Calu3 (cell line): Measurements from ENCODE around the gene TPK1. TPM values are rescaled to one million over a fixed set of nuclear protein-coding genes. Genes with fewer than 3 reads are reported as not detected.
"Not testable (repeated sequence)": the region's sequence is repeated elsewhere in the genome, so short reads cannot be mapped to it uniquely, and the experiment has no call there.

Source experiments
- BruUV-seq: library from RNA; stranded (reverse); fragments of 400-500 nt; replicated peaks from 2 replicates; lab custom pipeline; 2021; lab: Mats Ljungman, UMichigan
- CTCF ChIA-PET: fragments of 300-600 bp; sonication (Branson Sonifier 250); formaldehyde crosslinking; loops from one replicate; lab custom pipeline; 2022; ENCODE audit warnings: antibody characterized with exemption; lab: Charles Lee
- DNase-seq: peaks from one replicate; pipeline ENCODE4 v3.0.0; 2022
- H3K27ac Mint-ChIP-seq: one replicate; pipeline ENCODE4 v1.8.0; 2022; ENCODE audit warnings: mixed read lengths; ENCODE audit not compliant: unreplicated experiment
- H3K27me3 Mint-ChIP-seq: one replicate; pipeline ENCODE4 v1.8.0; 2022; ENCODE audit warnings: mixed read lengths; ENCODE audit not compliant: unreplicated experiment
- H3K36me3 Mint-ChIP-seq: one replicate; pipeline ENCODE4 v1.8.0; 2022; ENCODE audit warnings: mild to moderate bottlenecking, moderate library complexity, mixed read lengths; ENCODE audit not compliant: insufficient read depth, unreplicated experiment
- H3K4me1 Mint-ChIP-seq: one replicate; pipeline ENCODE4 v1.8.0; 2022; ENCODE audit warnings: mild to moderate bottlenecking, low read depth, mixed read lengths; ENCODE audit not compliant: unreplicated experiment
- H3K4me3 Mint-ChIP-seq: one replicate; pipeline ENCODE4 v1.8.0; 2022; ENCODE audit warnings: mild to moderate bottlenecking, low read depth, moderate library complexity, mixed read lengths; ENCODE audit not compliant: unreplicated experiment
- H3K9me3 Mint-ChIP-seq: one replicate; pipeline ENCODE4 v1.8.0; 2022; ENCODE audit warnings: low read depth, mixed read lengths; ENCODE audit not compliant: unreplicated experiment
- CTCF ChIP-seq: fragments of 200-600 bp; IDR thresholded peaks from one replicate; pipeline ENCODE4 v1.8.0; 2022; ENCODE audit warnings: antibody characterized with exemption; ENCODE audit not compliant: unreplicated experiment
- intact Hi-C: fragments of 100-400 bp; cut with micrococcal nuclease; formaldehyde crosslinking; loops from one replicate; pipeline ENCODE4 v1.10.0; 2022; ENCODE audit not compliant: unreplicated experiment
- total RNA-seq: library from RNA; stranded (reverse); gene quantifications from 2 replicates; pipeline ENCODE4 v1.2.3, GENCODE V29; 2022

The TPK1 gene
- total RNA-seq, 1 experiment from 2014 or later = 13.2 TPM

- H3K9me3 Mint-ChIP-seq = peaks cover 3% of the 10 kb centered on the region
- H3K27me3 Mint-ChIP-seq = no peaks in the 10 kb centered on the region
- DNase-seq = no peak
- TF ChIP-seq CTCF = no peak
- H3K4me1 Mint-ChIP-seq = no peaks in the 10 kb centered on the region
- no peak overlapping the region for H3K27ac Mint-ChIP-seq
- H3K4me3 Mint-ChIP-seq = no peak overlapping the region
- no TSS peak for BruUV-seq
- intact Hi-C loops = no loop called here
- CTCF ChIA-PET = no interaction called here
- H3K36me3 Mint-ChIP-seq = no peaks in the 10 kb centered on the region
Observed at GRCh38 chr7:144575456-144575855, 260.4 kb downstream of the TPK1 start.

GRCh38 chr7:144574753-144575152 is 261.1 kb downstream of the TPK1 start:
- H3K9me3 Mint-ChIP-seq, H3K4me3 Mint-ChIP-seq, H3K27me3 Mint-ChIP-seq, H3K36me3 Mint-ChIP-seq, H3K4me1 Mint-ChIP-seq, BruUV-seq, H3K27ac Mint-ChIP-seq, intact Hi-C loops, DNase-seq, CTCF ChIA-PET: not testable (repeated sequence)

- Mint-ChIP-seq H3K4me1 (no peaks in the 10 kb centered on the region), H3K27me3 (no peaks in the 10 kb centered on the region), H3K27ac (no peak overlapping the region), H3K36me3 (no peaks in the 10 kb centered on the region), H3K4me3 (no peak overlapping the region), H3K9me3 (peaks cover 4% of the 10 kb centered on the region)
- CTCF ChIA-PET = no interaction called here
- DNase-seq = no peak
- intact Hi-C loops = no loop called here
- no peak for TF ChIP-seq CTCF
- no TSS peak for BruUV-seq
Observed at GRCh38 chr7:144568233-144568632, 267.6 kb downstream of the TPK1 start.

GRCh38 chr7:144565586-144565985 is 270.3 kb downstream of the TPK1 start:
- H3K27ac Mint-ChIP-seq = no peak overlapping the region
- CTCF ChIA-PET = no interaction called here
- H3K4me3 Mint-ChIP-seq = no peak overlapping the region
- intact Hi-C loops = no loop called here
- no peaks in the 10 kb centered on the region for H3K27me3 Mint-ChIP-seq
- peaks cover 8% of the 10 kb centered on the region for H3K9me3 Mint-ChIP-seq
- TF ChIP-seq CTCF = no peak
- H3K4me1 Mint-ChIP-seq = no peaks in the 10 kb centered on the region
- no peak for DNase-seq
- BruUV-seq = no TSS peak
- H3K36me3 Mint-ChIP-seq = no peaks in the 10 kb centered on the region

GRCh38 chr7:144549861-144550260 is 286.0 kb downstream of the TPK1 start:
- Mint-ChIP-seq H3K27ac (no peak overlapping the region), H3K9me3 (no peaks in the 10 kb centered on the region), H3K36me3 (no peaks in the 10 kb centered on the region), H3K4me1 (no peaks in the 10 kb centered on the region), H3K4me3 (no peak overlapping the region), H3K27me3 (no peaks in the 10 kb centered on the region)
- CTCF ChIA-PET = no interaction called here
- intact Hi-C loops = no loop called here
- no peak for TF ChIP-seq CTCF
- DNase-seq = no peak
- BruUV-seq = no TSS peak
